GM18499 (cell line): ENCODE data around the gene LAMC2.
A peak's percentile ranks its signal among the peaks of the same experiment; 100 is the strongest.

ENCODE experiments used
- ATAC-seq: cut with Tn5 transposase; IDR thresholded peaks from one replicate; pipeline ENCODE4 v1.9.1; 2021; ENCODE audit warnings: moderate number of reproducible peaks; ENCODE audit not compliant: insufficient read depth, unreplicated experiment

Gene LAMC2

GRCh38 chr1:183167676-183168075 lies 18.4 kb upstream of the LAMC2 start:
- ATAC-seq = no peak

DNA sequence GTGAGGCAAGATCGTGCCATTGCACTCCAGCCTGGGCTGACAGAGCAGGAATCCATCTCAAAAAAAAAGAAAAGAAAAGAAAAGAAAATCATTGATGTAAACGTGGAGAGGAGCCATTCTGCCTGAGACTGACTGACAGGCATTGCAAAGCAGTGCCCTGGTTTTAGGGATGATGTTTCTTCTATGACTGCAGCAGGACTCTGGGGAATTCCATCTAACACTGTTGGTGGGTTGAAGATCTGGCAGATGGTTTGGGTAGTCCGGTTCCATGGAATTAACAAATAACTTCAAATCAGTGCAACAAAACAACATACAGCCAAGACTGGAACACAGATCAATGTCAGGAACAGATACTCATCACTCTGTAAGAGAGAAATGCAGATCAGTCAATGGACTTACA lies 17.8 kb upstream of the LAMC2 start:
- ATAC-seq = no peak

- no peak for ATAC-seq
These were observed 12.2 kb upstream of the LAMC2 start for GRCh38 chr1:183173828-183174227.

DNA sequence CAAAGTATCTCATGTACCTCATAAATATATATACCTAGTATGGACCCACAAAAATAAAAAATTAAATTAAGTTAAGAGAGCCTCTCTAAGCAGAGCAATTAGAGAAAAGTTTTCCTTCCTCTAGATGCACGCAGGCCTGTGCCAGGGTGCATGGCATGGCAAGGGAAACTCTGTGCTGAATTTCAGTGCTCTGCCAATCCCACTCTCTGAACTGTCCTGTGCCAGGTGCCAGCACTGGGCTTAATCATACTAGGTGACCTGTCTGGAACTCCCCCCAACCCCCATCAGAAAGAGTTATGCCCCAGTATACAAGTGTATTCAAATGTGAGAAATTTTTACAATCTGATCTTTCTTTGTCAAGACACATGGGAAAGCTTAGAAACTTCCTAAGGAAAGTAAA lies 10.4 kb upstream of the LAMC2 start:
- ATAC-seq = no peak

DNA sequence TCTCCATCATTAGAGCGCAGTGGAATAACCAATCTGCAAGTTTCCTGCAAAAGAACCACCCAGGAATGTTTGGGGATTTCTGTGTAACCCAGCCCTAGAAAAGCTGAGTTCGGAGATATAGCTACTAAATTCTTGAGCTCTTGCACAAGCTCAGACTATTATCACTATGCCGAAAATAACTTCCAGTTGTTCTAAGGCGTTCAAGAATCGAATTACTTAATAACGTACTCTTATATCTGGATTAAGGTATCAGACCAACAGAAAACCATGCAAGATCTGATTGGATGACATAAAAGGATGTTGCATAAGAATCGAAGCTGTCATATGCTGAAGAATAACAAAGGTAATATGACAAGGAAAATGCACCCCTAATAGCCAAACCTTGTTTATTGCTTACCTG lies 7.5 kb upstream of the LAMC2 start:
- ATAC-seq = no peak

DNA sequence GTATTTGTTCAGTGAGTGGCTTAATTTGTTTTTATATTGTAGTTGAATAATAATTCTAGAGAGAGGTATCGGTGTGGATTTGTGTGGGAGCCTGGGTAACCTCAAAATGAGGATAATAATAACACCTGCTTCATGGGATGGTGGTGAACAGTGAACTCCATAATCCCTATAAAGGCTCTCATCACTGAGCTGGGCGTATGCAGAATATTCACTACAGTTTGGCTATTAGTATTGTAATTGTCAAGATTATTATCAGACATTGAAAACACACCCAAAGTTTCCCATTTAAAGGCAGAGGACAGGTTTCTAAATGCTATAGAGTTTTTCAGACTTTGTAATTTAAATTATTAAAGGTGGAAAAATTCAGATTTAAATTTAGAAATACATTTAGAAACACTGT lies 7.0 kb upstream of the LAMC2 start:
- no peak for ATAC-seq

DNA sequence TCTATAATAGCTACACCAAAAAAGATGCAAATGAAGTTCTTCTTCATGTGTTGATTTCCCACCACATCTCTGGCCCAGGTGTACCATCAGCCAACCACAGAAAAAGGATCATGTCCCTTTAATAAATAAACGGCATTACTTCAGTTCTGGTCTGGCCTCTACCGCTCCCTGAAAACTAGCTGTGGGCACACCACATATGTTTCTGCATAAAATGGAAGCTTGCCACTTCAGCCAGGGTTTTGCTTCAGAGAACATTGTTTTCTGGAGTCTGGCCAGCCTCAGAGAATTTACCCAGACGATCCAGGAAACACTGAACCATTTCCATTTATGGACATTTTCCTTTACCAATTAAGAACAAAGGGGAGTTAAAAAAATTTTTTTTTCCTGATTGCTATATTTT lies 5.8 kb upstream of the LAMC2 start:
- ATAC-seq = no peak

DNA sequence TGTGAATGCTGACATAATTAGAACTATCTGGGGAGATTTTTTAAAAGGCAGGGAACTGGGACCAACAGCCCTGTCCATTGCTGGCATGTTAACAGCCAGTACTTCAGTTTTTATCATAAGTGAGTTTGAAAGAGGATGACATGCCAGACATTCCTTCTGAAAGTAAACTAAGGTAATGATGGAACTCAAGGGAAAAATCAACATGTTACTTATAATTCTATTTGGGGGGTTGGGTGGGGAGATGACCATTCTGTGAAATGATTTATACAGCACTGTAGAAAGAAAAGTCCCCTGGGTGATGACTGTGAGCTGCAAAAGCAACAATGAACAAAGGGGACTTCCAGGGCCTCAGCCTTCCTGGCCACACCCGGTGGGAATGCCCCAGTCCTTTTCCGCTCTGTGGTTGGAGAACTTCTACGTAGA lies 5.4 kb upstream of the LAMC2 start:
- ATAC-seq = no peak

DNA sequence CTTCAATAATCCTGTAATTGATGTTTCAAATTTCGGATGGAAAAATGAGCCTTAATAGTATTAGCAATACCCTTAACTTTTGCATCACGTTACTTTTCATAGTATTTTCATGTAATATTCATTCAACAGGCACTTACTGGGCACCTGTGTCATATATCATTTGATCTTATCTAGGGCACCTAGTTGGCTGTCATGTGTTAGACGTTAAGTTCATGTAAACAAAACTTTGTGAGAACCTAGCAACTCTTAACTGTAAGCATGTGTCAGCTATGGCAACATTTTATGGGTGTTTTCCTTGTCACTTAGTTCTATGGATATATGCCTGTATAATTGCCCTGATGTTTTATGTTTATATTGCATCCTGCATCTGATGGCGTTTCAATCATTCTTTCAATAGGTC lies 777 bp downstream of the LAMC2 start:
- no peak for ATAC-seq

DNA sequence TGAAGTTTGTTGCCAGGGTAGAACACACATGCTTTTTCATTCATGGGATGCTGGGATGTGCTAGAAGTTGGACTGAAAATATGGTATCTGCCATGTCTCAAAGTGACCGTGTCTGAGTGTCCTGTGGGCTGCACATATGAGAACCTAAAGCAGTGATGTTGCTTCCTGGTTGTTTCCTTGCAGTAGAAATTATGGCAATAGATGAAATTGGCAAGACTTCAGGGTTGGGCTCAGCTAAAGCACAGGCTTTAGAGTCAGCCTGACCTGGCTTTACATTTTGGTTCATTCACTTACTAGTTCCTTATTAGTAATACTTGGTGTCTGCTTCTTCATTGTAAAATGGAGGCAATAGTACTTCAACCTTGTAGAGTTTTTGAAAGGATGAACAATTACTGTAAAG lies 2.2 kb downstream of the LAMC2 start:
- ATAC-seq = no peak

- ATAC-seq = no peak
These were observed 5.8 kb downstream of the LAMC2 start for GRCh38 chr1:183191833-183192232.

DNA sequence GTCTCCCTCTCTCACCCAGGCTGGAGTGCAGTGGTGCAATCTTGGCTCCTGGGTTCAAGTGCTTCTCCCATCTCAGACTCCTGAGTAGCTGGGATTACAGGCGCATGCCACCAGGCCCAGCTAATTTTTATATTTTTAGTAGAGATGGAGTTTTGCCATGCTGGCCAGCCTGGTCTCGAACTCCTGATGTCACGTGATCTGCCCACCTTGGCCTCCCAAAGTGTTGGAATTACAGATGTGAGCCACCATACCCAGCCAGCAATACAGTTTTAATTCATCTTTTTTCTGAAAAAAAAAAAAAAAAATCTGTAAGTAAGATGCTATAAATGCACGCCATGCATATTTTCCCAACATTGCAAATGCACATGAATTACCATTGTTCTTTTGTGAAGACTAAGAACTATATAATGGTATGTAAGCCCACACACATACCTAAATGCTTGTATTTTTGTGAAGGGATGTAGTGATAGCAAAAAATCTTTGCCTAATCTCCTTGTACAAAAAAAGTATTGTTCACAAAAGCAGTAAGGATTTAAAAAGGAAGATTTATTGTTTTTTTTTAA lies 8.0 kb downstream of the LAMC2 start:
- ATAC-seq = no peak

GRCh38 chr1:183194527-183195141 lies 8.6 kb downstream of the LAMC2 start:
- peak; percentile 86 for ATAC-seq

DNA sequence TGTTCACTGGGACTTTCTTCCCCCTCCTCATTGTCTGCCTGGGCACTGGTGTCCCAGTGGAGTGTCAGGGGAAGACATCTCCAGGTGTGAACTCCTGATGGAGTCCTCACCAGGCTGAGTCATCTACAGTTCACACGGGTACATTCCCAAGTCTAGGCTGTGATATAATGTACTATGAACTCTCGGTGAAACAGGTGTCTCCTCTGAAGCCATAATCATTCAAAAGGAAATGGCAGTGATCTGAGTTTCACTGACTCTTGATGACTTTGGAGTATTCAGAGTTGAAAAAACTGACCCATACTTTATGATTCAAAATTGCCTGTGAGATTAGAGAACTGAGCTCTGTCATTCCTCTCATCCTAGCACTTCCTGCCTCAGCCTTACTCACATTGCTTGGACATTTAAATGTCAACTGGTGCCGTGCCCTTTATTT lies 9.1 kb downstream of the LAMC2 start:
- peak; percentile 26 for ATAC-seq

- no peak for ATAC-seq
These were observed 11.7 kb downstream of the LAMC2 start for GRCh38 chr1:183197762-183198161.

DNA sequence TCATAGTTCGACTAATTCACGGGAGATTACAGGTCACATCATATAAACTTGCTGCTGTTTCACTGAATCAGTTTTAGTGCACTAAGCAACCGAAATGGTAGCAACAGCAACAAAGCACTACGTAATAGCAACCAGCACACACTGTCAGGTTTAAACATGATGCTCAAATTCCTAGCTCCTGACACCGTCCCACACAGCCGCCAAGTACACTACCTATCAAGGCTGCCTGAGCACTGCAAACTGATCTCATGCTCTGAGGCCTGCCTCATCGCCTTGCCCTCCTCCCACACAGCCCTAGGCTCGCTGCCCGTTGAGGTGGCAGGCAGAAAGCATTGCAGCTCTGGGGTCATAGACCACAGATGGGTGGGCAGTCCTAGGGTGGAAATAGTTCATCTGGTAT lies 12.4 kb downstream of the LAMC2 start:
- no peak for ATAC-seq

DNA sequence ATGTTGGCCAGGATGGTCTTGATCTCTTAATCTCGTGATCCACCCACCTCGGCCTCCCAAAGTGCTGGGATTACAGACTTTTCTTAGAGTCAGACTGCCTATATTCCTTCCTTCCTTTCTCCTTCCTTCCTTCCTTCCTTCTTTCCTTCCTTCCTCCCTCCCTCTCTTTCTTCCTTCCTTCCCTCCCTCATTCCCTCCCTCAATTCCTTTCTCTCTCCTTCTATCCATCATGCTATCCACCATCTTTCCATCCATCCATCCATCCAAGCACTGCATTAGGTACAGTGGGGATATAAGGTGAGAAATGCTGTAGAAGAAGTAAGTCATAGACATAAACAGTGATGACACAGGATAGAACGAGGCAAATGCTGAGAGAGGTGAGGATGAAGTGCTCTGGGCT lies 13.2 kb downstream of the LAMC2 start:
- no peak for ATAC-seq

DNA sequence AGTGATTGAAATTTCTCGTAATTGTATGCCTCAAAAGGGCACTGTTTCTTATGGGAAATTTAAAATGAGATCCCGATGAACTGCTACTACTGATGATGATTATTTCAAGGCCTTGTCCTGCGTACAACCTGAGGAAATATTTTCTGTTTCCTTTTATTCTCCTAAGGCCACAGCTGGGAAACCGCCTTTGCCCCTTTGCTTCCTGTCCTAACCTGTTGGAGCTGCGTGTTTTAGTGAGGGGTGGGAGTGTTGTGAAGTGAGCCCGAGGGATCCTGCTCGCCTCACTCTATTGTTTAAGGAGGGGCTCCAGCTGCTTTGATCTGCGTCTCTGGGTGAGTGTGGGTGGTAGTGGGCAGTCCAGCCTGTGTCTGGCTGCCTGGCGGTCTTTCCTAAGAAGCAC lies 14.4 kb downstream of the LAMC2 start:
- no peak for ATAC-seq

DNA sequence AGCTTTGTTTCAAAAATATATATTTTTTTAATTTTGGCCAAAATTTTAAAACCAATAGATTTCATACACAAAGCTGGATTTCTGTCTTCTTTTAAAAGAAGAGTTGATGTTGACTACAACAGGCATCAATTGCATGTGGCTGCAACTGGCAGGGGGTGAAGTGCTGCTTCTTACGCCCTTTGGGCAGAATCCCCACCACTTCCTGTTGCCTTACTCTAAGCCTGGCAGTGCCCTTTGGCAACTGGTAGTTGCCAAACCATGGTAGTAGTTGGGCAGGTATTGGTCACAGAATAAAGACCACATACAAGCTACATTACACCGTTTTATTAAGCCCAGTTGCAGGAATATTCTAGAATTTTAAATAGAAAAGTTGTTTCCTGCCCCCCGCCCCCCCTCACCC lies 17.0 kb downstream of the LAMC2 start:
- ATAC-seq = no peak

DNA sequence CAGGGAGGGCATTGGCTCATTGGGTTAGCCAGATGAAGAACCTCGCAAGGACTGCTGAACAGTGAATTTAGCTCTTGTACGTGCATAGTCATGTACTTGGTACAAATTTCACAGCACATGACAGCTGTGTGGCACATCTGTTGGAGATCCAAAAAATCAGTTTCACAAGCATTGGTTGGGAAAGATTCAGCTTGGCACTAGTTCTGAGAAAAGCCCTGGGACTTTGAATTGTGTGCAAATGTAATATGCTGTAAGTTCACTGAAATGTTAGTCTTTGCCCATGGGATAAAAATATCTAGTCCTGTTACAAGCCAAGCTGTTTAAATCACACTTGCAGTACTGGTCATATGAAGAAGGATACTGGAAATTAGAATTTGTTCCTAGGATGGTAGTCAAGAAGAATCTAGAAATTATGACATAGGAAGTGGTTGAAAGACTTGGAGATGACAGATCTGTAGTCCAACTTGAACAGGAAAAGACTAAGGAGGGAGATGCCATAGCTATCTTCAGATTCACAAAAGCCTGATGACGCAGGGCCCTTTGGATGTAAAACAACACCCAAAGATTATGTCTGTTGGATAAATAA lies 19.2 kb downstream of the LAMC2 start:
- ATAC-seq = no peak

DNA sequence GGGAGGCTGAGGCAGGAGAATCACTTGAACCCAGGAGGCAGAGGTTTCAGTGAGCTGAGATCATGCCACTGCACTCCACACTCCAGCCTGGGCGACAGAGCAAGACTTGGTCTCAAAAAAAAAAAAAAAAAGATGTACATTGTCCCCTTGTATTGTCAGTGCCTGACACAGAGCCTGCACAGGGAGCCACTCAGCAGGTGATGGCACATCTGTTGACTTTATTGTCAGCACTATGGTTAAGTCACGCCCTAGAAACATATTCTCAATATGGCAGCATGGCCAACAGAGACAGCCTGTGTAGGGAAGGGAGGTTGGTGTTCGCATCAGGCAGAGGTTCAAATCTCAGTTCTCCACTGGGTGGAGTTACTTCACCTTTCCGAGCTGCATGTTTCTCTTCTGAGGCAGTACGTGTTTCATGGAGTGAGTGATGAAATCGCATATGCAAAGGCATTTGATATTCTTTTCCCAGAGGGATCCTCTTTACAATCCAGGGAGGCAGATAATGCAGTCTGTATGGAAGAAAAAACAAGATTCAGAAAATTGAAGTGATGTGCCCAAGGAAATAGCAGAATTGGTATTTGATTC lies 20.6 kb downstream of the LAMC2 start:
- no peak for ATAC-seq
